OCI-LY1 (cell line): ENCODE results near the gene CNIH2.

Source experiments
- EZH2 ChIP-seq: fragments of 200-600 bp; sonication (generic), shearing (Covaris generic); IDR thresholded peaks from 2 replicates; pipeline ENCODE4 v1.8.0; 2017; ENCODE audit warnings: borderline replicate concordance, mixed run types, mild to moderate bottlenecking, antibody characterized with exemption, low read length, moderate library complexity, mixed read lengths
- TF ChIP-seq, protein P1 (sequence below): fragments of 200-600 bp; sonication (generic), shearing (Covaris generic); IDR thresholded peaks from 2 replicates; pipeline ENCODE4 v1.5.1; 2017; ENCODE audit warnings: mild to moderate bottlenecking, antibody characterized with exemption, low read length, moderate library complexity, mixed read lengths

DNA sequence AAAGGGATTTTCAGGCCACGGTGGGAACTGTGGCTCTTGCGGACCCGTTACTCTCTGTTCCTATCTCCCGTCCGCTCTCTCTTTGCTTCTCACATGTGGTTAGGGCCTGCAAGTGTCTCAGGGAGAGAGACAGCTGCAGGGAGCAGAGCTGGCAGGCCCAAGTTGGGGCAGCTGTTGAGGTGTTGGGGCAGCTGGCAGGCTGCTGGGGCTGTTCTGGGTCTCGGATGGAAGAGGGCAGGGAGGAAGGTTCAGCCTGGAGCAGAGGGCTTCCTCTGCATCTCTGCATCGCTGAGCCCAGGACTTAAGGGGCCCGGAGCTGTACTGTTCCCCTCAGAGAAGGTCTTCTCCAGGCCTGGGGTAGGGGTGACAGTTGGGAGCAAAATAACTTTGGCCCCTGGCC is 2.6 kb upstream of the CNIH2 start:
- no peak for TF ChIP-seq EZH2
- TF ChIP-seq, protein P1, sequence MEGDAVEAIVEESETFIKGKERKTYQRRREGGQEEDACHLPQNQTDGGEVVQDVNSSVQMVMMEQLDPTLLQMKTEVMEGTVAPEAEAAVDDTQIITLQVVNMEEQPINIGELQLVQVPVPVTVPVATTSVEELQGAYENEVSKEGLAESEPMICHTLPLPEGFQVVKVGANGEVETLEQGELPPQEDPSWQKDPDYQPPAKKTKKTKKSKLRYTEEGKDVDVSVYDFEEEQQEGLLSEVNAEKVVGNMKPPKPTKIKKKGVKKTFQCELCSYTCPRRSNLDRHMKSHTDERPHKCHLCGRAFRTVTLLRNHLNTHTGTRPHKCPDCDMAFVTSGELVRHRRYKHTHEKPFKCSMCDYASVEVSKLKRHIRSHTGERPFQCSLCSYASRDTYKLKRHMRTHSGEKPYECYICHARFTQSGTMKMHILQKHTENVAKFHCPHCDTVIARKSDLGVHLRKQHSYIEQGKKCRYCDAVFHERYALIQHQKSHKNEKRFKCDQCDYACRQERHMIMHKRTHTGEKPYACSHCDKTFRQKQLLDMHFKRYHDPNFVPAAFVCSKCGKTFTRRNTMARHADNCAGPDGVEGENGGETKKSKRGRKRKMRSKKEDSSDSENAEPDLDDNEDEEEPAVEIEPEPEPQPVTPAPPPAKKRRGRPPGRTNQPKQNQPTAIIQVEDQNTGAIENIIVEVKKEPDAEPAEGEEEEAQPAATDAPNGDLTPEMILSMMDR = no peak
